ENCODE data around the gene TMEM245.
"Not testable (repeated sequence)": the region's sequence is repeated elsewhere in the genome, so short reads cannot be mapped to it uniquely, and the experiment has no call there.

TMEM245 gene

DNA sequence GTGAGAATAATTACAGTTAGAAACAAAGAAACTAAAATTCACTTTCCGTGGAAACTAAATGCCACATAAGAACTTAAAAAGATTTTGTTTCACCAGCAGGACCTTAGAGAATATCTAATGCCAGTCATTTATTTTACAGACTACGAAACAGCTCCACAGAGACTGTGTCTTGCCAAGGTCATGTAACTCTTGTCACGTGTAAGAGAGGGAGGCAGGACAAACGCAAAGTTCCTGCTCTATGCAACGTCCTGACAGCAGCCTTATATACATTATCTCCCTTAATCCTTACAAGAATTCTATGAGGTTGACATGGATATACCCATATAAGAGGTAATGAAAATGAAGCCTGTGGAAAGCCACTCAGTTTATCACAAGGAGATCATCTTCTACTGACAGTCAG, 145.9 kb downstream of the TMEM245 start:
- DNase-seq = no peak

DNA sequence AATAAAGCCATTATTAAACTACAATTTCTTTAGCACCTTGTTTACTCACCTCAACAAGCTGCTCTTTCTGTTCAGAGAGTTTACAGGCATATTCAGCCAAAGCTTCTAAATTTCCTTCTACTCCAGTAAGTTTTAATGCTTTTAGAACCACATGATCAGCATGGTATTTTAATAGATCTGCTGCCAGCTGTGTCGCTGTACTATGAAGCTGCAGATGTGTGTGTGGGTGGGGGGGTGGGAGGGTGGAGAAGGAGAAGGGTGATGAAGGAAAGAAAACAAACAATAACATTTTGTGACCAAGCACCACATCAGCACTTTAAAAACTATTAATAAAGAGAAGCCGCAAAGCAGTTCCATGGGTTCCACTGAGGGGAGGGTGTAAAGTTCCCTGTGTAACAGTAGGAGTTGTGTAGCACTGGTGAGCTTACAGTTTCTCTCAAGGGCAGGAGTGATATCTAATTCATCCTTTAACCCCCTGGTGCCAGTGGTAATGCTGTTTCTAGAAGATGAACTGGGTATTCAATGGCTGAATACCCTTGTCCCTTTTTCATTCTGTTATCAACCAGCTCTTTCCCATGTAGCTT, 147.0 kb downstream of the TMEM245 start:
- DNase-seq = no peak

DNA sequence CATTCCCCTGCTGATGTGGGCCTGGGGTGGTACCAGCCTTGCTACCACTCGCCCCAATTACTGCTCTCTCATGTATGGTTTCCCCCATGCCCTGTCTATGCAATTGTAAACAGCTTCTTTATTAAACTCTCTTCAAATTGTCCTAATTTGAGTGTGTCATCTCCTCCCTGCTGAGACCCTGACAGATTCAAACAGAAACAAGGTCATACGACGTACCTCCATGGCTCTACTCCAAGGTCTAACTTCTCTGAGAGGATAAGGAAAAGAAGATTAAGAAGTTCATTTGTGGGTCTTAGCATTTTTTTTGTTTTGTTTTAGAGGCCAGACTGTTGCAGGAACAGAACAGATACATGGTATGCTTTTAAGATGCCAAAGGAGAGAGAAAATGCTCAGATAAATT, 147.6 kb downstream of the TMEM245 start:
- no peak for DNase-seq

DNA sequence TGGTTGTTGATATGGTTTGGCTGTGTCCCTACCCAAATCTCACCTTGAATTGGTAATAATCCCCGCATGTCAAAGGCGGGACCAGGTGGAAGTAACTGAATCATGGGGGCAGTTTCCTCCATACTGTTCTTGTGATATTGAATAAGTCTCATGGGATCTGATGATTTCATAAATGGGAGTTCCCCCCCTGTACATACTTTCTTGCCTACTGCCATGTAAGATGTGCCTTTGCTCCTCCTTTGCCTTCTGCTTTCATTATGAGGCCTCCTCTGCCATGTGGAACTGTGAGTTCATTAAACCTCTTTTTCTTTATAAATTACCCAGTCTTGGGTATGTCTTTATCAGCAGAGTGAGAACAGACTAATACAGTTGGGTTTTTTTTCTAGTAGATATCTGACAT, 148.4 kb downstream of the TMEM245 start:
- DNase-seq = not testable (repeated sequence)

DNA sequence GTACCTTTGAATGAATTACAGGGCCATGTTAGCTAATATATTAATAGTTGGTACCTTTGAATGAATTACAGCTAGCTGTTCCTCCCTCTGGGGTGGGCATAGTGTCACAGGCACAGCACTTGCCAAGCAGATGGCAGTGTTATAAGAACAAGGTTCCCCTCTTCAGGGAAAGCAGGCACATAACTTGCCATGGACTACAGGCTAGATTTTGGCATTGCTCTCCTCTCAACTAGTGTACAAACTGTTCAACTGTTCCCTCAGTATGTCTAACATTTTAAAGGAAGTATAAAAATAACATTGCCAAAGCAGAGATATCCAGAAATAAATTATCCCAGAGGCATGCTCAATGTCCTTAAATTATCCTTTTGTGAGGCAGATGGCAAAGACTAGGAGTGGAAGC, 151.8 kb downstream of the TMEM245 start:
- no peak for DNase-seq
